Prostate gland (tissue), 2 donors: Measurements from ENCODE around the gene FAM107B. TPM values are rescaled to one million over a fixed set of nuclear protein-coding genes. Genes with fewer than 3 reads are reported as not detected.

Experiments used
- DNase-seq: peaks from one replicate; pipeline ENCODE4 v3.0.0-alpha.2; 2019; ENCODE audit warnings: low spot score
- H3K27ac ChIP-seq, 2 donors: fragments of 200-600 bp; sonication (generic); 2 replicates each; pipeline ENCODE4 v1.5.1; 2017 to 2019
- H3K27me3 ChIP-seq: fragments of 200-600 bp; sonication (generic); replicated peaks from 2 replicates; pipeline ENCODE4 v1.5.1; 2019; ENCODE audit not compliant: insufficient read depth
- H3K36me3 ChIP-seq, 2 donors: fragments of 200-600 bp; sonication (generic); 1 replicate in 1 of 2; 2 replicates in 1 of 2; pipeline versions ENCODE4 v1.5.1 to v1.8.1; 2017 to 2019
- H3K4me1 ChIP-seq: fragments of 200-600 bp; sonication (generic); replicated peaks from 2 replicates; pipeline ENCODE4 v1.5.1; 2019
- H3K4me3 ChIP-seq, 2 donors: fragments of 200-600 bp; sonication (generic); 2 replicates each; pipeline ENCODE4 v1.5.1; 2017 to 2019
- H3K9me3 ChIP-seq: fragments of 200-600 bp; sonication (generic); 2 replicates; pipeline ENCODE4 v1.5.1; 2017
- CTCF ChIP-seq, 4 experiments: fragments of 200-600 bp in 2 of 4; fragments of 450-650 bp in 2 of 4; sonication (generic) in 2 of 4; IDR thresholded peaks; 1 replicate in 3 of 4; 2 replicates in 1 of 4; pipeline ENCODE4 v1.5.1; 2016 to 2019; ENCODE audit warnings: antibody characterized with exemption in 4 of 4, mild to moderate bottlenecking in 2 of 4, moderate library complexity in 2 of 4
- POLR2A ChIP-seq: fragments of 450-650 bp; IDR thresholded peaks from one replicate; pipeline ENCODE4 v1.6.1; 2016; ENCODE audit warnings: antibody characterized with exemption, mild to moderate bottlenecking
- POLR2AphosphoS5 ChIP-seq: sonication (generic); formaldehyde crosslinking; IDR thresholded peaks from one replicate; pipeline ENCODE4 v1.6.1; 2017; ENCODE audit warnings: antibody characterized with exemption
- WGBS: methylation state at CpG from one replicate; pipeline ENCODE4 v1.1.5; 2018; 5-methylcytosine and 5-hydroxymethylcytosine counted together
- intact Hi-C: fragments of 100-400 bp; cut with DNase I; formaldehyde crosslinking; loops from one replicate; pipeline ENCODE4 v1.14.2; 2022
- total RNA-seq, 2 donors: library from RNA; depleted of rRNA; stranded (reverse); fragments of >200 nt; gene quantifications; one replicate each; pipeline ENCODE4 v1.1.0, GENCODE V29; 2016

The FAM107B gene
- total RNA-seq, 2 donors from 2014 or later: 32.9 to 63.9 TPM

GRCh38 chr10:14524691-14525324 is 249.9 kb downstream of the FAM107B start:
- intact Hi-C loops: no loop called here
- Histone ChIP-seq H3K27ac (no peak overlapping the region), H3K36me3 (no peaks in the 10 kb centered on the region), H3K9me3 (no peaks in the 10 kb centered on the region), H3K4me1 (no peaks in the 10 kb centered on the region), H3K27me3 (no peaks in the 10 kb centered on the region), H3K4me3 (no peak overlapping the region)
- 93% methylated on average over 3 of the region's 3 CpGs for WGBS
- no peak for DNase-seq
- TF ChIP-seq POLR2A: no peak
- TF ChIP-seq POLR2AphosphoS5: no peak
- no peak for TF ChIP-seq CTCF (IDR thresholded peaks at IDR 0.05)

- Histone ChIP-seq H3K9me3 (no peaks in the 10 kb centered on the region), H3K4me3 (no peak overlapping the region), H3K36me3 (no peaks in the 10 kb centered on the region), H3K27ac (no peak overlapping the region), H3K4me1 (no peaks in the 10 kb centered on the region), H3K27me3 (no peaks in the 10 kb centered on the region)
- DNase-seq: no peak
- intact Hi-C loops: no loop called here
- WGBS: 91% methylated on average over 10 of the region's 10 CpGs
- TF ChIP-seq POLR2AphosphoS5: no peak
- TF ChIP-seq CTCF (IDR thresholded peaks at IDR 0.05): no peak
- TF ChIP-seq POLR2A: no peak
Observed at GRCh38 chr10:14523286-14523685, 251.4 kb downstream of the FAM107B start.

- no peaks in the 10 kb centered on the region for H3K36me3 ChIP-seq
- H3K27ac ChIP-seq: peak overlapping the region in 1 of 2 donors; percentile 3
- H3K9me3 ChIP-seq: no peaks in the 10 kb centered on the region
- TF ChIP-seq CTCF (IDR thresholded peaks at IDR 0.05) (no peak), POLR2A (no peak), POLR2AphosphoS5 (no peak)
- H3K4me3 ChIP-seq: no peak overlapping the region
- no peaks in the 10 kb centered on the region for H3K27me3 ChIP-seq
- intact Hi-C loops: no loop called here
- no peak for DNase-seq
- WGBS: 79% methylated on average over 7 of the region's 7 CpGs
- no peaks in the 10 kb centered on the region for H3K4me1 ChIP-seq
Observed at GRCh38 chr10:14519785-14520184, 254.9 kb downstream of the FAM107B start.

GRCh38 chr10:14518149-14518548 is 256.5 kb downstream of the FAM107B start:
- Histone ChIP-seq H3K36me3 (no peaks in the 10 kb centered on the region), H3K4me1 (no peaks in the 10 kb centered on the region), H3K27ac (no peak overlapping the region), H3K9me3 (no peaks in the 10 kb centered on the region), H3K4me3 (no peak overlapping the region), H3K27me3 (no peaks in the 10 kb centered on the region)
- TF ChIP-seq POLR2AphosphoS5: no peak
- TF ChIP-seq CTCF (IDR thresholded peaks at IDR 0.05): no peak
- TF ChIP-seq POLR2A: no peak
- no peak for DNase-seq
- intact Hi-C loops: no loop called here
- WGBS: 97% methylated on average over 3 of the region's 3 CpGs

- TF ChIP-seq POLR2AphosphoS5 (peak; percentile 6), CTCF (IDR thresholded peaks at IDR 0.05) (no peak)
- Histone ChIP-seq H3K36me3 (no peaks in the 10 kb centered on the region), H3K27ac (no peak overlapping the region), H3K27me3 (no peaks in the 10 kb centered on the region), H3K4me1 (no peaks in the 10 kb centered on the region), H3K9me3 (no peaks in the 10 kb centered on the region), H3K4me3 (no peak overlapping the region)
- DNase-seq: no peak
- 46% methylated on average over 4 of the region's 4 CpGs for WGBS
- intact Hi-C loops: no loop called here
Observed at GRCh38 chr10:14513123-14513522, 261.6 kb downstream of the FAM107B start.
